Neural cell (in vitro differentiated cells): ENCODE results near the gene TRMU. TPM values are rescaled to one million over a fixed set of nuclear protein-coding genes. Genes with fewer than 3 reads are reported as not detected.

Experiments
- H2AFZ ChIP-seq: fragments of 200-600, 300-800 bp; sonication (generic), shearing (Covaris generic); 2 replicates; pipeline ENCODE4 v1.6.0; 2014; ENCODE audit warnings: low read depth, mild to moderate bottlenecking, antibody characterized with exemption, low read length, moderate library complexity
- H3F3A ChIP-seq: fragments of 200-600 bp; shearing (Covaris generic); 2 replicates; pipeline ENCODE4 v1.6.1; 2016; ENCODE audit warnings: mild to moderate bottlenecking, moderate library complexity, mixed read lengths, antibody characterized with exemption, low read length; ENCODE audit not compliant: insufficient read depth, poor library complexity, severe bottlenecking
- H3K27ac ChIP-seq: fragments of 200-600, 300-800 bp; sonication (generic), shearing (Covaris generic); 2 replicates; pipeline ENCODE4 v1.5.1; 2014; ENCODE audit warnings: mild to moderate bottlenecking, low read length, moderate library complexity
- H3K27me3 ChIP-seq: fragments of 300-800, 200-600 bp; sonication (generic), shearing (Covaris generic); 2 replicates; pipeline ENCODE4 v1.6.0; 2014; ENCODE audit warnings: mild to moderate bottlenecking, low read depth, low read length, moderate library complexity; ENCODE audit not compliant: insufficient read depth
- H3K36me3 ChIP-seq: fragments of 300-800, 200-600 bp; sonication (generic), shearing (Covaris generic); 2 replicates; pipeline ENCODE4 v1.5.1; 2014; ENCODE audit warnings: mild to moderate bottlenecking, antibody characterized with exemption, low read length, moderate library complexity; ENCODE audit not compliant: insufficient read depth
- H3K4me2 ChIP-seq: fragments of 300-800, 200-600 bp; sonication (generic), shearing (Covaris generic); 2 replicates; pipeline ENCODE4 v1.6.0; 2014; ENCODE audit warnings: mild to moderate bottlenecking, low read length
- H3K4me3 ChIP-seq: fragments of 300-800, 200-600 bp; sonication (generic), shearing (Covaris generic); 2 replicates; pipeline ENCODE4 v1.5.1; 2014; ENCODE audit warnings: mild to moderate bottlenecking, low read length, moderate library complexity
- H3K79me2 ChIP-seq: fragments of 200-600 bp; shearing (Covaris generic); replicated peaks from 2 replicates; pipeline ENCODE4 v1.6.0; 2014; ENCODE audit warnings: mild to moderate bottlenecking, low read length, moderate library complexity; ENCODE audit not compliant: insufficient read depth
- H3K9ac ChIP-seq: fragments of 300-800, 200-600 bp; sonication (generic), shearing (Covaris generic); 2 replicates; pipeline ENCODE4 v1.6.1; 2016; ENCODE audit warnings: mild to moderate bottlenecking, low read length, mixed read lengths
- H3K9me2 ChIP-seq: fragments of 200-600 bp; shearing (Covaris generic); 2 replicates; pipeline ENCODE4 v1.6.1; 2016; ENCODE audit warnings: mild to moderate bottlenecking, low read length, mixed read lengths; ENCODE audit not compliant: insufficient read depth
- H3K9me3 ChIP-seq: fragments of 200-600, 300-800 bp; sonication (generic), shearing (Covaris generic); 2 replicates; pipeline ENCODE4 v1.6.1; 2016; ENCODE audit warnings: mild to moderate bottlenecking, mixed run types, low read length, moderate library complexity, mixed read lengths
- H4K20me1 ChIP-seq: fragments of 200-600 bp; shearing (Covaris generic); 2 replicates; pipeline ENCODE4 v1.6.1; 2016; ENCODE audit warnings: mild to moderate bottlenecking, mixed run types; ENCODE audit not compliant: insufficient read depth
- EP300 ChIP-seq: fragments of 450-650 bp; conservative IDR thresholded peaks from 2 replicates; pipeline ENCODE4 v1.6.1; 2014; ENCODE audit warnings: antibody characterized with exemption, mild to moderate bottlenecking, moderate library complexity; ENCODE audit not compliant: poor library complexity, severe bottlenecking
- EZH2 ChIP-seq: fragments of 200-600, 300-800 bp; shearing (Covaris generic), sonication (generic); IDR thresholded peaks from 2 replicates; pipeline ENCODE4 v1.6.1; 2014; ENCODE audit warnings: antibody characterized with exemption, low read length, borderline replicate concordance, mild to moderate bottlenecking; ENCODE audit not compliant: insufficient read depth, poor library complexity, severe bottlenecking
- MXI1 ChIP-seq: fragments of 450-650 bp; conservative IDR thresholded peaks from 2 replicates; pipeline ENCODE4 v1.6.1; 2014; ENCODE audit warnings: antibody characterized with exemption, mild to moderate bottlenecking; ENCODE audit not compliant: poor library complexity, severe bottlenecking
- POLR2AphosphoS5 ChIP-seq: IDR thresholded peaks from 2 replicates; pipeline ENCODE4 v1.6.1; 2012
- RAD21 ChIP-seq: fragments of 450-650 bp; conservative IDR thresholded peaks from 2 replicates; pipeline ENCODE4 v1.6.1; 2014; ENCODE audit warnings: antibody characterized with exemption, mild to moderate bottlenecking, moderate library complexity
- REST ChIP-seq: IDR thresholded peaks from 2 replicates; pipeline ENCODE4 v1.6.1; 2012; ENCODE audit warnings: borderline replicate concordance
- SMC3 ChIP-seq: fragments of 450-650 bp; conservative IDR thresholded peaks from 2 replicates; pipeline ENCODE4 v1.6.1; 2014; ENCODE audit warnings: antibody characterized with exemption, mild to moderate bottlenecking, moderate library complexity; ENCODE audit not compliant: poor library complexity
- TAF1 ChIP-seq: IDR thresholded peaks from 2 replicates; pipeline ENCODE4 v1.6.1; 2012; ENCODE audit warnings: low read depth
- polyA plus RNA-seq: library from polyadenylated mRNA; depleted of rRNA; stranded (reverse); fragments of >200 nt; gene quantifications from 2 replicates; pipeline ENCODE4 v1.2.3, GENCODE V29; 2014
- TF ChIP-seq, protein P1 (sequence below): fragments of 450-650 bp; IDR thresholded peaks from 2 replicates; pipeline ENCODE4 v1.5.1; 2014; ENCODE audit warnings: antibody characterized with exemption, mild to moderate bottlenecking, moderate library complexity; ENCODE audit not compliant: poor library complexity, severe bottlenecking

TRMU gene
- polyA plus RNA-seq, 1 donor from 2014 or later = 72.9 TPM

DNA sequence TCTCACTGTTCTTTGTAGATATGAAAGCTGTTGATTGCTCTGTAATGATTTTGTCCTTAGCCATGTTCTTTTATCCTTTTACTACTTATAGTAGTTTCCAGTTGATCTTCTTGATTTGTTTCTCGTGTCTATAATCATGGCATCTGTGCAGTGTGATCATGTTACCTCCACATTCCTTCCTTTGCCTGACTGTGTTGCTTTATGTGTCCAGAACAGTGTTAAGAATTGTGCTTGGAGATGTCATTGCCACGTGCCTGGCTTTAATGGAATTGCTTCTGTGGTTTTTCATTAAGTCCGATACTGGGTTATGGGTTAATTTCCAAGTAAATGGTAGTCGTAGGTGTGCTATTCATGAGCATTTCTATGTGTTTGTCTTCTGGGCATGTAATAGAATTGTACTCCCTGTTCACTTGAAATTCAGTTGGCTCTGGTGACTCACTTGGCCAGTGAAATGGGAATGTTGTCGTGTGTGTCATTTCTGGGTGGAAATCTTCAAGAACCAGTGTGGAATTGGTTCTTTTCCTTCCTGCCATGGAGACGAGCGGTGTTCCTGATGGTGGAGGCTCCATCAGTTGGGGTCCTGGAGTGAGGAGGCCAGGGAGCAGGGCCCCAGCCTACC lies 32.1 kb upstream of the TRMU start:
- Histone ChIP-seq H3K9ac (no peak overlapping the region), H3K27ac (no peak overlapping the region), H3K36me3 (no peaks in the 10 kb centered on the region), H3F3A (no peaks in the 10 kb centered on the region), H3K9me3 (no peaks in the 10 kb centered on the region), H2AFZ (no peak overlapping the region), H4K20me1 (no peaks in the 10 kb centered on the region), H3K4me2 (no peak overlapping the region), H3K4me3 (no peak overlapping the region), H3K27me3 (no peaks in the 10 kb centered on the region), H3K79me2 (peaks cover 5% of the 10 kb centered on the region), H3K9me2 (no peaks in the 10 kb centered on the region)
- TF ChIP-seq EZH2 (no peak), REST (no peak), EP300 (no peak), MXI1 (no peak), SMC3 (no peak), TAF1 (no peak), RAD21 (no peak), POLR2AphosphoS5 (no peak)
- TF ChIP-seq, protein P1, sequence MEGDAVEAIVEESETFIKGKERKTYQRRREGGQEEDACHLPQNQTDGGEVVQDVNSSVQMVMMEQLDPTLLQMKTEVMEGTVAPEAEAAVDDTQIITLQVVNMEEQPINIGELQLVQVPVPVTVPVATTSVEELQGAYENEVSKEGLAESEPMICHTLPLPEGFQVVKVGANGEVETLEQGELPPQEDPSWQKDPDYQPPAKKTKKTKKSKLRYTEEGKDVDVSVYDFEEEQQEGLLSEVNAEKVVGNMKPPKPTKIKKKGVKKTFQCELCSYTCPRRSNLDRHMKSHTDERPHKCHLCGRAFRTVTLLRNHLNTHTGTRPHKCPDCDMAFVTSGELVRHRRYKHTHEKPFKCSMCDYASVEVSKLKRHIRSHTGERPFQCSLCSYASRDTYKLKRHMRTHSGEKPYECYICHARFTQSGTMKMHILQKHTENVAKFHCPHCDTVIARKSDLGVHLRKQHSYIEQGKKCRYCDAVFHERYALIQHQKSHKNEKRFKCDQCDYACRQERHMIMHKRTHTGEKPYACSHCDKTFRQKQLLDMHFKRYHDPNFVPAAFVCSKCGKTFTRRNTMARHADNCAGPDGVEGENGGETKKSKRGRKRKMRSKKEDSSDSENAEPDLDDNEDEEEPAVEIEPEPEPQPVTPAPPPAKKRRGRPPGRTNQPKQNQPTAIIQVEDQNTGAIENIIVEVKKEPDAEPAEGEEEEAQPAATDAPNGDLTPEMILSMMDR = no peak

DNA sequence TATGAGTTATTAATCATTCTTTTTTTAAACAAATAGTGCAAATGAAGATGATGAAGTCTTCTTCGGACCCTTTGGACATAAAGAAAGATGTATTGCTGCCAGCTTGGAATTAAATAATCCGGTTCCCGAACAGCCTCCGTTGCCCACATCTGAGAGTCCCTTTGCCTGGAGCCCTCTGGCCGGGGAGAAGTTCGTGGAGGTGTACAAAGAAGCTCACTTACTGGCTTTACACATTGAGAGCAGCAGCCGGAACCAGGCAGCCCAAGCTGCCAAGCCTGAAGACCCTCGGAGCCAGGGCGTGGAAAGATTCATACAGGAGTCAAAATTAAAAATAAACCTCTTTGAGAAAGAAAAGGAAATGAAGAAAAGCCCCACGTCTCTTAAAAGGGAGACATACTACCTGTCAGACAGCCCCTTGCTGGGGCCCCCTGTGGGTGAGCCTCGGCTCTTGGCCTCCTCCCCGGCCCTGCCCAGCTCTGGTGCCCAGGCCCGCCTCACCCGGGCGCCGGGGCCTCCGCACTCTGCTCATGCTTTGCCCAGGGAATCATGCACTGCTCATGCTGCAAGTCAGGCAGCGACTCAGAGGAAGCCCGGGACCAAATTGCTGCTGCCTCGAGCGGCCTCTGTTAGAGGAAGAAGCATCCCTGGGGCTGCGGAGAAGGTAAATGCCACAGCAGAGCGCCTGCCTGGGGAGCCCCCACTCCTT lies 27.1 kb upstream of the TRMU start:
- no peaks in the 10 kb centered on the region for H3K9me2 ChIP-seq
- no peak overlapping the region for H3K27ac ChIP-seq
- TF ChIP-seq SMC3 (no peak), EP300 (no peak), REST (no peak), MXI1 (no peak), RAD21 (no peak), TAF1 (no peak), POLR2AphosphoS5 (no peak), EZH2 (no peak)
- TF ChIP-seq, protein P1 = no peak
- peaks cover 5% of the 10 kb centered on the region for H3K79me2 ChIP-seq
- H3K9ac ChIP-seq = no peak overlapping the region
- no peaks in the 10 kb centered on the region for H3K9me3 ChIP-seq
- H3K4me3 ChIP-seq = no peak overlapping the region
- H4K20me1 ChIP-seq = no peaks in the 10 kb centered on the region
- no peak overlapping the region for H3K4me2 ChIP-seq
- no peaks in the 10 kb centered on the region for H3K27me3 ChIP-seq
- H3F3A ChIP-seq = no peaks in the 10 kb centered on the region
- H3K36me3 ChIP-seq = no peaks in the 10 kb centered on the region
- H2AFZ ChIP-seq = no peak overlapping the region
